SK-N-SH treated with all-trans-retinoic acid at 6 μM for 48 hours (cell line): ENCODE data around the gene NFKBIZ.

ENCODE experiments used
- ATAC-seq: fragments of 200-7000 bp; cut with Tn5 transposase; 3 replicates; pipeline ENCODE4 v1.9.1; 2020; ENCODE audit warnings: mild to moderate bottlenecking, moderate library complexity
- ARNTL ChIP-seq: fragments of 450-650 bp; formaldehyde crosslinking; IDR thresholded peaks from 2 replicates; pipeline ENCODE4 v1.5.0; 2020; ENCODE audit warnings: low read depth, mild to moderate bottlenecking, moderate library complexity, borderline replicate concordance
- BACH2 ChIP-seq: fragments of 250-450 bp; sonication (Bioruptor Pico); IDR thresholded peaks from 2 replicates; pipeline ENCODE4 v1.9.0; 2021; ENCODE audit warnings: mild to moderate bottlenecking, borderline replicate concordance
- ESRRG ChIP-seq: fragments of 250-450 bp; sonication (Bioruptor Pico); IDR thresholded peaks from 2 replicates; pipeline ENCODE4 v1.6.1; 2021; ENCODE audit warnings: mild to moderate bottlenecking
- ISL1 ChIP-seq: fragments of 250-450 bp; sonication (Bioruptor Pico); IDR thresholded peaks from 2 replicates; pipeline ENCODE4 v2.1.2; 2022; ENCODE audit warnings: mild to moderate bottlenecking, moderate library complexity
- RARB ChIP-seq: fragments of 250-450 bp; sonication (Bioruptor Pico); IDR thresholded peaks from 2 replicates; pipeline ENCODE4 v1.8.0; 2021; ENCODE audit warnings: mild to moderate bottlenecking, moderate library complexity
- SNAI2 ChIP-seq: fragments of 250-450 bp; sonication (Bioruptor Pico); IDR thresholded peaks from 2 replicates; pipeline ENCODE4 v1.5.0; 2020; ENCODE audit warnings: mild to moderate bottlenecking, moderate library complexity
- TCF4 ChIP-seq: fragments of 250-450 bp; sonication (Bioruptor Pico); IDR thresholded peaks from 2 replicates; pipeline ENCODE4 v1.8.0; 2021; ENCODE audit warnings: mild to moderate bottlenecking, moderate library complexity, borderline replicate concordance
- TOX ChIP-seq: fragments of 250-450 bp; sonication (Bioruptor Pico); IDR thresholded peaks from 2 replicates; pipeline ENCODE4 v1.8.0; 2021; ENCODE audit warnings: mild to moderate bottlenecking, moderate library complexity, borderline replicate concordance
- ZC3H10 ChIP-seq: fragments of 250-450 bp; sonication (Bioruptor Pico); IDR thresholded peaks from 2 replicates; pipeline ENCODE4 v1.5.1; 2021; ENCODE audit warnings: mild to moderate bottlenecking, moderate library complexity
- ZFP3 ChIP-seq: fragments of 250-450 bp; sonication (Bioruptor Pico); IDR thresholded peaks from 2 replicates; pipeline ENCODE4 v1.5.0; 2020; ENCODE audit warnings: mild to moderate bottlenecking, moderate library complexity
- ZNF70 ChIP-seq: fragments of 450-650 bp; formaldehyde crosslinking; IDR thresholded peaks from 2 replicates; pipeline ENCODE4 v1.5.0; 2020; ENCODE audit warnings: mild to moderate bottlenecking, moderate library complexity
- TF ChIP-seq, protein P1 (sequence below): fragments of 250-450 bp; sonication (Bioruptor Pico); IDR thresholded peaks from 2 replicates; pipeline ENCODE4 v1.5.1; 2020; ENCODE audit warnings: low read depth, mild to moderate bottlenecking, moderate library complexity
- TF ChIP-seq, protein P2 (sequence below): fragments of 250-450 bp; sonication (Bioruptor Pico); IDR thresholded peaks from 2 replicates; pipeline ENCODE4 v1.5.0; 2020; ENCODE audit warnings: mild to moderate bottlenecking, moderate library complexity
- TF ChIP-seq, protein P3 (sequence below): fragments of 250-450 bp; sonication (Bioruptor Pico); IDR thresholded peaks from 2 replicates; pipeline ENCODE4 v1.5.1; 2021; ENCODE audit warnings: mild to moderate bottlenecking, moderate library complexity
- TF ChIP-seq, protein P4 (sequence below): fragments of 250-450 bp; sonication (Bioruptor Pico); IDR thresholded peaks from 2 replicates; pipeline ENCODE4 v1.8.0; 2020; ENCODE audit warnings: mild to moderate bottlenecking, moderate library complexity, borderline replicate concordance

Gene NFKBIZ

DNA sequence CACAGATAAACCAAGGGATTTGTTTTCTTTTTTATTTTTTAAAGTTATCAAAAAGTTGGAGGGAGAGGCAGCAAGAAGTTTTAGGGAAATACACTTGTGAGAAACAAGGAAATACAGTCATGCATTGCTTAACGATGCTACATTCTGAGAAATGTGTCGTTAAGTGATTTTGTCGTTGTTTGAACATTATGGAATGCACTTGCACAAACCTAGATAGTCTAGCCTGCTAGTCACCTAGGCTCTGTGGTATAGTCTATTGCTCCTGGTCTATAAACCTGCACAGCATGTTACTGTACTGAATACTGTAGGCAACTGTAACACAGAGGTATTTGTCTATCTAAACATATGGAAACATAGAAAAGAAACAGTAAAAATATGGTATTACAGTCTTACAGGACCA lies 2.0 kb upstream of the NFKBIZ start:
- no peak for TF ChIP-seq ZFP3 (CRISPR knock-in tag)
- TF ChIP-seq ISL1 (CRISPR knock-in tag) = no peak
- TF ChIP-seq, protein P1, sequence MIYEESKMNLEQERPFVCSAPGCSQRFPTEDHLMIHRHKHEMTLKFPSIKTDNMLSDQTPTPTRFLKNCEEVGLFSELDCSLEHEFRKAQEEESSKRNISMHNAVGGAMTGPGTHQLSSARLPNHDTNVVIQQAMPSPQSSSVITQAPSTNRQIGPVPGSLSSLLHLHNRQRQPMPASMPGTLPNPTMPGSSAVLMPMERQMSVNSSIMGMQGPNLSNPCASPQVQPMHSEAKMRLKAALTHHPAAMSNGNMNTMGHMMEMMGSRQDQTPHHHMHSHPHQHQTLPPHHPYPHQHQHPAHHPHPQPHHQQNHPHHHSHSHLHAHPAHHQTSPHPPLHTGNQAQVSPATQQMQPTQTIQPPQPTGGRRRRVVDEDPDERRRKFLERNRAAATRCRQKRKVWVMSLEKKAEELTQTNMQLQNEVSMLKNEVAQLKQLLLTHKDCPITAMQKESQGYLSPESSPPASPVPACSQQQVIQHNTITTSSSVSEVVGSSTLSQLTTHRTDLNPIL (CRISPR knock-in tag) = no peak
- TF ChIP-seq ZNF70 = no peak
- TF ChIP-seq TCF4 (CRISPR knock-in tag) = no peak
- TF ChIP-seq, protein P2, sequence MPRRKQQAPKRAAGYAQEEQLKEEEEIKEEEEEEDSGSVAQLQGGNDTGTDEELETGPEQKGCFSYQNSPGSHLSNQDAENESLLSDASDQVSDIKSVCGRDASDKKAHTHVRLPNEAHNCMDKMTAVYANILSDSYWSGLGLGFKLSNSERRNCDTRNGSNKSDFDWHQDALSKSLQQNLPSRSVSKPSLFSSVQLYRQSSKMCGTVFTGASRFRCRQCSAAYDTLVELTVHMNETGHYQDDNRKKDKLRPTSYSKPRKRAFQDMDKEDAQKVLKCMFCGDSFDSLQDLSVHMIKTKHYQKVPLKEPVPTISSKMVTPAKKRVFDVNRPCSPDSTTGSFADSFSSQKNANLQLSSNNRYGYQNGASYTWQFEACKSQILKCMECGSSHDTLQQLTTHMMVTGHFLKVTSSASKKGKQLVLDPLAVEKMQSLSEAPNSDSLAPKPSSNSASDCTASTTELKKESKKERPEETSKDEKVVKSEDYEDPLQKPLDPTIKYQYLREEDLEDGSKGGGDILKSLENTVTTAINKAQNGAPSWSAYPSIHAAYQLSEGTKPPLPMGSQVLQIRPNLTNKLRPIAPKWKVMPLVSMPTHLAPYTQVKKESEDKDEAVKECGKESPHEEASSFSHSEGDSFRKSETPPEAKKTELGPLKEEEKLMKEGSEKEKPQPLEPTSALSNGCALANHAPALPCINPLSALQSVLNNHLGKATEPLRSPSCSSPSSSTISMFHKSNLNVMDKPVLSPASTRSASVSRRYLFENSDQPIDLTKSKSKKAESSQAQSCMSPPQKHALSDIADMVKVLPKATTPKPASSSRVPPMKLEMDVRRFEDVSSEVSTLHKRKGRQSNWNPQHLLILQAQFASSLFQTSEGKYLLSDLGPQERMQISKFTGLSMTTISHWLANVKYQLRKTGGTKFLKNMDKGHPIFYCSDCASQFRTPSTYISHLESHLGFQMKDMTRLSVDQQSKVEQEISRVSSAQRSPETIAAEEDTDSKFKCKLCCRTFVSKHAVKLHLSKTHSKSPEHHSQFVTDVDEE (CRISPR knock-in tag) = no peak
- TF ChIP-seq ARNTL = no peak

DNA sequence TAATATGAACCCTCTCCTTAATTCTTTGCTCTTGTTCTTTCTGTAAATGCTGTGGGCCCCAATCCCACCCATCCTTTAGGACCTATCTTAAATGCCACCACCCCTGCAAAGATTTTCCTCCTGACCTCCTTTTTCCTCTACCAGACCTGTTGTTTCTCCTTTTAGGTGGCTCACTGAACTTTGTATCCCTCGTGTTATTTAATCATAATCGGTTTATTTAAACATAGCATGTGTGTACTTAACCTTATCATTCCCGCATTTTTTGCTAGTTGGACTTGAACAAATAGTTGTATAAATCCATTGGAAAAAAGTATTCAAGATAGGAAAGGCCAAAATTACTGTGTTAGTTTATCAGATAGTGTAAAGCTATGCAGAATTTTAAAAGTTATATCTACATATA lies 988 bp upstream of the NFKBIZ start:
- ATAC-seq = no peak
- TF ChIP-seq BACH2 (CRISPR knock-in tag) = no peak
- no peak for TF ChIP-seq TOX (CRISPR knock-in tag)
- no peak for TF ChIP-seq TCF4 (CRISPR knock-in tag)
- TF ChIP-seq ZNF70 = no peak
- TF ChIP-seq ESRRG (CRISPR knock-in tag) = no peak
- no peak for TF ChIP-seq ISL1 (CRISPR knock-in tag)
- TF ChIP-seq, protein P1 (CRISPR knock-in tag) = no peak
- TF ChIP-seq, protein P3, sequence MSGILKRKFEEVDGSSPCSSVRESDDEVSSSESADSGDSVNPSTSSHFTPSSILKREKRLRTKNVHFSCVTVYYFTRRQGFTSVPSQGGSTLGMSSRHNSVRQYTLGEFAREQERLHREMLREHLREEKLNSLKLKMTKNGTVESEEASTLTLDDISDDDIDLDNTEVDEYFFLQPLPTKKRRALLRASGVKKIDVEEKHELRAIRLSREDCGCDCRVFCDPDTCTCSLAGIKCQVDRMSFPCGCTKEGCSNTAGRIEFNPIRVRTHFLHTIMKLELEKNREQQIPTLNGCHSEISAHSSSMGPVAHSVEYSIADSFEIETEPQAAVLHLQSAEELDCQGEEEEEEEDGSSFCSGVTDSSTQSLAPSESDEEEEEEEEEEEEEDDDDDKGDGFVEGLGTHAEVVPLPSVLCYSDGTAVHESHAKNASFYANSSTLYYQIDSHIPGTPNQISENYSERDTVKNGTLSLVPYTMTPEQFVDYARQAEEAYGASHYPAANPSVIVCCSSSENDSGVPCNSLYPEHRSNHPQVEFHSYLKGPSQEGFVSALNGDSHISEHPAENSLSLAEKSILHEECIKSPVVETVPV (CRISPR knock-in tag) = no peak
- no peak for TF ChIP-seq ZC3H10 (CRISPR knock-in tag)
- no peak for TF ChIP-seq RARB (CRISPR knock-in tag)
- TF ChIP-seq SNAI2 = no peak

More for the DNA sequence above, 2.0 kb upstream of the NFKBIZ start:
- no peak for ATAC-seq

DNA sequence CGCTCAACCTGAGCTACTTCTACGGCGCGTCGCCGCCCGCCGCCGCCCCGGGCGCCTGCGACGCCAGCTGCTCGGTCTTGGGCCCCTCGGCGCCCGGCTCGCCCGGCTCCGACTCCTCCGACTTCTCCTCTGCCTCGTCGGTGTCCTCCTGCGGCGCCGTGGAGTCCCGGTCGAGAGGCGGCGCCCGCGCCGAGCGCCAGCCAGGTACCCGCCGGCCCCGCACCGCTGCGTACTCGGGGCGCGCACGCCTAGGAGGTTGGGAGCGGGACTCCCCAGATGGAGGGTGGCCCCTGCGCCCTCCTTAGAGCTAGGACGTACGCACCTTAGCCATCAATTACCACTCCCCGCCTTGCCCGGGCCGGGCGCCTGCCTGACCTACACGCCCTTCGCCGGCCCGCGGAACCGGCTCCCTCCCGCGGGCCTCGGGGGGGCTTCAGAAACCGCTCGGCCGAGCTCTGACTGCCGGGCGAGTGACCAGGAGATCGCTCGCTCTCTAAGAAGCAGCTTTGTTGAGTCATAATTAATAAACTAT lies 466 bp downstream of the NFKBIZ start:
- TF ChIP-seq, protein P2 (CRISPR knock-in tag) = 0 out of 2 replicates have a peak, but pooled peaks have one; percentile 6
- TF ChIP-seq, protein P4, sequence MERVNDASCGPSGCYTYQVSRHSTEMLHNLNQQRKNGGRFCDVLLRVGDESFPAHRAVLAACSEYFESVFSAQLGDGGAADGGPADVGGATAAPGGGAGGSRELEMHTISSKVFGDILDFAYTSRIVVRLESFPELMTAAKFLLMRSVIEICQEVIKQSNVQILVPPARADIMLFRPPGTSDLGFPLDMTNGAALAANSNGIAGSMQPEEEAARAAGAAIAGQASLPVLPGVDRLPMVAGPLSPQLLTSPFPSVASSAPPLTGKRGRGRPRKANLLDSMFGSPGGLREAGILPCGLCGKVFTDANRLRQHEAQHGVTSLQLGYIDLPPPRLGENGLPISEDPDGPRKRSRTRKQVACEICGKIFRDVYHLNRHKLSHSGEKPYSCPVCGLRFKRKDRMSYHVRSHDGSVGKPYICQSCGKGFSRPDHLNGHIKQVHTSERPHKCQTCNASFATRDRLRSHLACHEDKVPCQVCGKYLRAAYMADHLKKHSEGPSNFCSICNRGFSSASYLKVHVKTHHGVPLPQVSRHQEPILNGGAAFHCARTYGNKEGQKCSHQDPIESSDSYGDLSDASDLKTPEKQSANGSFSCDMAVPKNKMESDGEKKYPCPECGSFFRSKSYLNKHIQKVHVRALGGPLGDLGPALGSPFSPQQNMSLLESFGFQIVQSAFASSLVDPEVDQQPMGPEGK = peak; percentile 48; the same call in 1 of the 2 replicates
- no peak for TF ChIP-seq SNAI2

More for the DNA sequence above, 466 bp downstream of the NFKBIZ start:
- ATAC-seq = peak; percentile 19
